T-helper 1 cell (primary cell): Measurements from ENCODE around the gene PIGN.
"Not testable (repeated sequence)": the region's sequence is repeated elsewhere in the genome, so short reads cannot be mapped to it uniquely, and the experiment has no call there.

Experiments
- DNase-seq, 5 donors: peaks; one replicate each; pipeline ENCODE4 v3.0.0-alpha.2; 2012 to 2020

PIGN gene

DNA sequence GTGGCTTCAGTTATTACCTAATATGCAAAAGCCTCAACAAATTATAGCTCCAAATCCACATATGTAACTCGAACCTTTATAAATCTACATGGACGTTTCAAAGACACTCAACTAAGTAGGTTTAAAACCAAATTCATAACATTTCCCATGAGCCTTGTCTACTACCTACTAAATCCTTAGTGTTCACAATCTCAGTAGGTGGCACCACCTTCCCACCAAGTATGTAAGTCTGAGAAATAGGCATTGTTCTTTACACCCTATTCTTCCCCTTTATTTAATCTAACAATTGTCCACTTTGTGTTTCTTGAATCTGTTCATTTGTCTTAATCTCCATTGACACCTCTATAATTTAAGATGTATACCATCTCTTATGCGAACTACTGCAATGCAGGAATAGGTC lies 4.6 kb downstream of the PIGN start:
- DNase-seq: no peak

DNA sequence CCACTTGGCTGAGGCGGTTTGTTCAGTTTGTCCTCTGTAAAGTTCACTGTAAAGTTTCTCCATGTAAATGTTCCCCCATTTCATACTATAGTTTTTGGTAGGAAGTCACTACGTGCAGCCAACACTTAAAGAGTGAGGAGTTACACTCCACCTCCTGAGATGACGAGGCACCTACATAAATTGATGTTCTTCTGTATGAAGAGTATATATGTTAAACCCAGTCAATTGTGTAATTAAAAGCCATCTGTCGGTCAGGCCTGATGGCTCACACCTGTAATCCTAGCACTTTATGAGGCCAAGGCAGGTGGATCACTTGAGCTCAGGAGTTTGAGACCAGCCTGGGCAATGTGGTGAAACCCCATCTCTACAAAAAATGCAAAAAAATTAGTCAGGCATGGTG lies 7.6 kb downstream of the PIGN start:
- DNase-seq: no peak

DNA sequence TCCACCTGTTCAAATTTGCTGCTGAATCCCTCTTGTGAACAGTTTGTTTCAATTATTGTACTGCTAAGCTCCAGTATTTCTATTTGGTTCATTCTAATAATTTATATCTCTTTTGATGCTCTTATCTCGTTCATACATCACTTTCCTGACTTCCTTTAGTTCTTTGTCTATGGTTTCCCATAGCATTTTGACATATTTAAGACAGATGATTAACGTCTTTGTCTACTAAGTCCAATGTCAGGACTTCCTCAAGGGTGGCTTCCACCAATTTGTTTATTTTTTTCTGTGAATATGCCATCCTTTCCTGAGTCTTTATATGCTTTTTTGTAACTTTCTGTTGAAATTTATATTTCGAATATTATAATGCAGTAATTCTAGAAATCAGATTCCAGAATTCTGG lies 9.6 kb downstream of the PIGN start:
- DNase-seq: no peak

GRCh38 chr18:62175521-62175920 lies 11.3 kb downstream of the PIGN start:
- no peak for DNase-seq

- no peak for DNase-seq
Observed at GRCh38 chr18:62172298-62172697, 14.6 kb downstream of the PIGN start.

DNA sequence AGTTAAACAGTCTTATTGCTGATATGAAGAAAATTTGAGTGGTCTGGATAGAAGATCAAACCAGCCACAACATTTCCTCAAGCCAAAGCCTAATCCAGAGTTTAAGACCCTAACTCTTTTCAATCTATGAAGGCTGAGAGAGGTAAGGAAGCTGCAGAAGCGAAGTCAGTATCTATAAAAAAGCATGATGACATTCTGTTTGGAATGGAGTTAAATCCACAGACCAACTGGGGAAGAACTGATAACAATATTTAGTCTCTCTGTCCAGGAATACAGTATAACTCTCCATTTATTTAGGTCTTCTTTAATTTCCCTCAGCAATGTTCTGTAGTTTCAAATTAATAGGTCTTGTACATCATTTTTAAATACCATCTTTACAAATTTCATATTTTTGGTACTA lies 16.0 kb downstream of the PIGN start:
- no peak for DNase-seq

DNA sequence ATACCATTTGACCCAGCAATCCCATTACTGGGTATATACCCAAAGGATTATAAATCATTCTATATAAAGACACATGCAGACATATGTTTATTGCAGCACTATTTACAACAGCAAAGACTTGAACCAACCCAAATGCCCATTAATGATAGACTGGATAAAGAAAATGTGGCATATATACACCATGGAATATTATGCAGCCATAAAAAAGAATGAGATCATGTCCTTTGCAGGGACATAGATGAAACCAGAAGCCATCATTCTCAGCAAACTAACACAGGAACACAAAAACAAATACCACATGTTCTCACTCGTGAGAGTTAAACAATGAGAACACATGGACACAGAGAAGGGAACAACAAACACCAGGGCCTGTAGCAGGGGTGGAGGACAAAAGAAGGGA lies 20.3 kb downstream of the PIGN start:
- DNase-seq: not testable (repeated sequence)

- no peak for DNase-seq
Observed at GRCh38 chr18:62165583-62165982, 21.3 kb downstream of the PIGN start.

DNA sequence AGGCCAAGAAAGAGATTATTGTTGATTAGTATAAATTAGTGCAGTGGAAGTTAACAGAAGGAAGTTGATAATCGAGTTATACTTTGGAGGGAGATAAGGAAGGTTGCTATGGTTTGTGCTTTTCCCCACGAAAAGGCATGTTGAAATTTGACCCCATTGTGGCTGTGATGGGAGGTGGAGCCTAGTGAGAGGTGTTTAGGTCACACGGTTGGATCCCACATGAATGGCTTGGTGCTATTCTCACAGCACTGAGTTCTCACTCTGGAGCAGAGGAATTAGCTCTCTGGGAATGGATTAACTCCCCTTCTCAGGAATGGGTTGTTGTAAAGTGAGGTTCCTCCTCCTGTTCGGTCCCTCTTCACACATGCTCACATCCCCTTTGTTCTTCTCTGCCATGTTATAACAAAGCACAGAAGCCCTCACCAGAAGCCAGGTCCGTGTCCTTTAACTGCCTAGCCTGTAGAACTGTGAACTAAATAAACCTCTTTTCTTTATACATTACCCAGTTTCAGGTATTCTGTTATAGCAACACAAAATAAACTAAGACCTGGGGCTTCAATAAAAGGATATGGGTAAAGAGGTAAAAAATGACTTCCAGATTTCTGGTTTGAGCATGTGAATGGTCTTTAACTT lies 21.9 kb downstream of the PIGN start:
- DNase-seq: no peak

DNA sequence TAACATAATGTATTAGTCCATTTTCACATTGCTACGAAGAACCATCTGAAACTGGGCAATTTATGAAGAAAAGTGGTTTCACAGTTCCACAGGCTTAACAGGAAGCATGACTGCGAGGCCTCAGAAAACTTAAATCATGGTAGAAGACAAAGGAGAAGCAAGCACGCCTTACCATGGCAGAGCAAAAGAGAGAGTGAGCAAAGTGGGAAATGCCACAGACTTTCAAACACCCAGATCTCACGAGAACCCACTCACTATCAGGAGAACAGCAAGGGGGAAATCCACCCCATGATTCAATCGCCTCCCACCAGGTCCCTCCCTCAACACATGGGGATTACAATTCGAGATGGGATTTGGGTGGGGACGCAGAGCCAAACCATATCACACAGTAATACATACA lies 22.5 kb downstream of the PIGN start:
- DNase-seq: no peak

DNA sequence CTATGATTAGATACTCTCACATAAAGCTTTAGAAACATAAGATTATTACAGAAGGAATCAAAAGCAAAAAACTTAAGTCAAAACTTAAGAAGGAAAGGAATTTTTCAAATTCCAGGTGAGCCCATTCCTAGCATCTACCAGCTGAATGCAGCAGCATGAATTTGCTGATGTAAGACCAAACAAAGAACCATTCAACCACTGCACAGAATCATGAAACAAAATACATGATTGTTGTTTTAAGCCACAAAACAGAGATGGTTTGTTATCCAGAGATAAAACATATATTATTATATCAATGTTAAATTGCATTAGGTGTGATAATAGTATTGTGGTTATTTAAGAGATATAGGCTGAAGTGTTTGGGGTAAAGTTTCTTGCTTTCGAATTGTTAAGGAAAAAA lies 29.0 kb downstream of the PIGN start:
- DNase-seq: no peak

DNA sequence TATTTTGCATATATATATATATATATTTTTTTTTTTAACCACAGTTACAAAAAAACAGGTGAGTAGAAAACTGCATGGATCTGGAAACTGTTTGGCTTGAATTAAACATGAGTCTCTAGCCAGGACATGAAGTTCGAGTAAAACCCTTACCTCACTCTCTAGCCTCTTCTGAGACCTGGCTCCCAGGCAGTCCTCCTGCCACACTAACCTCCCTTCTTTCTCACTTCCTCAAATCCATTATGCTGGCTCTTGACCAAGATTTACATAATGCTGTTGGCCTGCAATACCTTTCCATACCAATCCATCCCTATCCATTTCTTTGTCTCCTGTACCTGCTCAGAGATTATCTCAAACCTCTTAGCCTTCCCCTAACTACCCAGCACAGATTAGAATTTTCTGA lies 34.0 kb downstream of the PIGN start:
- no peak for DNase-seq

- no peak for DNase-seq
Observed at GRCh38 chr18:62151068-62151771, 35.6 kb downstream of the PIGN start.

DNA sequence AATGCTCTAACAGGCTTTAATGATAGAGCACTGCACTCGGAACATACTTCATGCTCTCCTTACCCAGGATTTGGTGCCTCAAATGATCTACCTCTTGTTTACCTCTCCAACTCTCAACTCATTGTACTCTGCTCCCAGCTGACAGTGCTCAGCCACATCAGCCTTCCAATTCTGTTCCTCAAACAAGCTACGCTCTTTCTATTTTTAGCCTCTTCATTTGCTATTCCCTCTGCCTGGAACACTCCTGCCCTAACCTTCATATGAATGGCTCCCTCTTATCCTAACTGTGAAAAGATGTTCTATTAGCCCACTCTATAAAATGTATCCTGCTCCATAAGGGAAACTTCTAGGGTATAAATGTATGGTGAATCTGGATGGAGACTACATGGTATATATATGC lies 42.5 kb downstream of the PIGN start:
- DNase-seq: no peak

DNA sequence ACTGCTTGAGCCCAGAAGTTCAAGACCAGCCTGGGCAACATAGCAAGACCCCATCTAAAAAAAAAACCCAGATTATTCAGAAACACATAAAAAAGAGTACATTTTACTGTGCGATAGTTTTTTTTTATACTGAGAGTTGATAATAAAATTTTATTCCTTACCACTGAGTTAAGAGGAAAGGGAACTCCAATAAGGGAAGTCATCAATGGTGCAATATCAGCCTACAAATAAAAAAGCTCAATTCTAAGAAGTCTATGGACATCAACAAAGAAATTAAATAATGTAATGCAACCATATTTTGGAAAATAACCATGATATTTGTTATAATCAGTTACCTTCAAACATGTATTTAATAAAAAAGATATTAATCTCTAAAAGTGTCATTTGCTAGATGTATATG lies 46.6 kb downstream of the PIGN start:
- no peak for DNase-seq

- no peak for DNase-seq
Observed at GRCh38 chr18:62138461-62139235, 48.2 kb downstream of the PIGN start.

GRCh38 chr18:62131301-62131909 lies 55.5 kb downstream of the PIGN start:
- DNase-seq: peak; percentile 14 to 60 (median 45)

DNA sequence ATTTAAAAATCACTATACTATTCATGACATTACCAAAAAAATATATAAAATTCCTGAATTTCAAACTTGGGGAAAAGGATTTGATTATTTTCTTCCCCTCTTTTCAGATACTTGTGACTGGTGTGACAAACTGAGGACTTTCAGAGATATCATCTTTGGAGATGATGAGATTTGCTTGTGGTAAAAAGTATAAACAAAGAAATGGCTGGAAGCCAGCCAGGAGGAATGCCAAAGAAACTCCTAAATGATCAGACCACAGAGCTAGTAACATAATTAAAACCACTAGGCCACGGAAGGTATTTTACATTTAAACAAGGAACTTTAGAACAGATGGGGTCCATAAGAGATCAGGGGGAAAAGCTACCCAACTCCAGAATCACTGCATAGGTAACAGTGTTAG lies 58.7 kb downstream of the PIGN start:
- no peak for DNase-seq

GRCh38 chr18:62126737-62127136 lies 60.1 kb downstream of the PIGN start:
- DNase-seq: no peak

GRCh38 chr18:62125702-62126101 lies 61.2 kb downstream of the PIGN start:
- no peak for DNase-seq

DNA sequence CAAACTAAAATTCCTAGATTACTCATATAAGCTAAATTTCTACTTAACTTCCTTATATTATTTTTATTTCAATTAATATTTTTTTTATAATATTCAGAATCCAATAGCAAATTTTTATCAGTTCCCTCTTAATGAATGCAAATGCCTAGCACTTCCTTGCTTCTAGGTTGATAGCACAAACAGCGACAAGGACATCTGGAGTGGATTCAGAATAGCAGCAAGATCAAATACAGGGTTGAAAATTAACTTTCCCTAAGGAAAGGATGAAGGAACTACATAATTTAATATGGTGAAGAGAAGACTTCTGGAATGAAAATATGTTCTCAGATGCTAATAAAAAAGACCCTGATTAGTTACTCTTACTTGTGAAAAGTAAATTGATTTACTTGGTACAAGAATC lies 64.5 kb downstream of the PIGN start:
- no peak for DNase-seq

GRCh38 chr18:62119884-62120283 lies 67.0 kb downstream of the PIGN start:
- no peak for DNase-seq

GRCh38 chr18:62118328-62118727 lies 68.5 kb downstream of the PIGN start:
- DNase-seq: no peak

DNA sequence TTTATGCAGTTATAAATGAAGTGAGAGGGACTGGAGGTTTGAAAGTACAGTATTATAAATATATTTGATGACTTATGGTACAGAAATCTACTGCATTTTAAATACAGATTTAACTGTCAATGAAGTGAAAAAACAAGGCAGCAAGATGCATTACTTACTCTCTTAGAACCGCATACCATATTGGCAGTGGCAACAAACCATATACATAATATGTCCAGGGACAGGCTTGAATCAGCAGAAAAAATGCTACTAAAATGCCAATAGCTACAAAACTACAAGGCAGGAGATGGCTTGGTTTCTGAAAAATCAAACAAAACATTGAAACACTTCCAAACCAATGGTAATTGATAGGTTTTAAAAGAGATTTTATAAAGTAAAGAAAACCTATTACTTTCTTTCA lies 77.2 kb downstream of the PIGN start:
- no peak for DNase-seq
